Adipose tissue (tissue), 3 donors: ENCODE measurements around the gene ANAPC2. TPM values are rescaled to one million over a fixed set of nuclear protein-coding genes. Genes with fewer than 3 reads are reported as not detected.

Source experiments
- H3K27ac ChIP-seq: one replicate; pipeline ENCODE4 v1.5.1; 2013; ENCODE audit warnings: low read depth, low read length
- WGBS, 3 donors: extraction: QIAGEN DNeasy Blood & Tissue Kit; methylation state at CpG; one replicate each; pipeline ENCODE4 v1.1.7; 2013; 5-methylcytosine and 5-hydroxymethylcytosine counted together
- polyA plus RNA-seq, 3 donors: library from polyadenylated mRNA; stranded (reverse); fragments of 200-250 nt; gene quantifications; one replicate each; pipeline ENCODE4 v1.2.3, GENCODE V29; 2013
- donor health status: healthy with polysubstance abuse.
- donor health status: Bipolar disorder and iron deficiency.
- donor health status: healthy.

ANAPC2 gene
- polyA plus RNA-seq, 3 donors = 27.5 to 39.9 (median 38.6) TPM

DNA sequence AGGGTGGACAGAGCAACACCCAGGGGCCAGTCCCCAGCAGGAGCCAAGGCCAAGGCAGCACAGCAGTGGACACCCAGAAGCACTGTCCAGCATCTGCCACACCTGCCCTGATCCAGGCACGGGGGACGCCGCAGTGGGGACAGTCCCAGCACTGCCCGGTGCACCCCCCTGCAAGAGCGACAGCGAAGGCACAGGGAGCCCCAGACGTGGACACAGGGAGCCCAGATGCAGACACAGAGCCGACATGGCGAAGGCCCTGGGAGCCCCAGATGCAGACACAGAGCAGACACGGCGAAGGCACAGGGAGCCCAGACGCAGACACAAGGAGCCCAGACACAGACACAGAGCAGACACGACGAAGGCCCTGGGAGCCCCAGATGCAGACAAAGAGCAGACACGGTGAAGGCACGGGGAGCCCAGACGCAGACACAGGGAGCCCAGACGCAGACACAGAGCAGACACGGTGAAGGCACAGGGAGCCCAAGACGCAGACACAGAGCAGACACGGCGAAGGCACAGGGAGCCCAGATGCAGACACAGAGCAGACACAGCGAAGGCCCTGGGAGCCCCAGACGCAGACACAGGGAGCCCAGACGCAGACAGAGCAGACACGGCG is 4.3 kb downstream of the ANAPC2 start:
- WGBS, 3 donors = 91 to 94% (median 93%) methylated on average over 27 of the region's 27 CpGs
- no peak overlapping the region for H3K27ac ChIP-seq

DNA sequence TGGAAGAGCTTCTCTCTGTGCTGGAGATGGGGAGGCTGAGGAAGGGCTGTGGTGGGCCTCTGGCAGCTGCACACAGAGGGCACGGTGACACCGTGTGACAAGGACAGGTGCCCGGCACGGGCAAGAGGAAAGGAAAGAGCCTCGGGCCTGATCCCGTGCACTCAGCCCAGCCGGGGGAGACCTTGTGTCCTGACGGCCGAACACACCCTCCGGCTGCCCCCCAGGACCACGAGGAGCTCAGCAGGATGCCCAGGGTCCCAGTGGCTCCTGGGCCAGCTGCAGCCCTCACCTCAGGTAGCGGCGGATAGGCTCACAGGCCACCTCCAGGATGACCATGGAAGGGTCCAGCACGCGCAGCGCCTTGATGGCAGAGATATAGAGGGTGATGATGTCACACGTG is 5.5 kb downstream of the ANAPC2 start:
- H3K27ac ChIP-seq = no peak overlapping the region
- WGBS, 3 donors = 88 to 92% (median 91%) methylated on average over 14 to 17 of the region's 17 CpGs

DNA sequence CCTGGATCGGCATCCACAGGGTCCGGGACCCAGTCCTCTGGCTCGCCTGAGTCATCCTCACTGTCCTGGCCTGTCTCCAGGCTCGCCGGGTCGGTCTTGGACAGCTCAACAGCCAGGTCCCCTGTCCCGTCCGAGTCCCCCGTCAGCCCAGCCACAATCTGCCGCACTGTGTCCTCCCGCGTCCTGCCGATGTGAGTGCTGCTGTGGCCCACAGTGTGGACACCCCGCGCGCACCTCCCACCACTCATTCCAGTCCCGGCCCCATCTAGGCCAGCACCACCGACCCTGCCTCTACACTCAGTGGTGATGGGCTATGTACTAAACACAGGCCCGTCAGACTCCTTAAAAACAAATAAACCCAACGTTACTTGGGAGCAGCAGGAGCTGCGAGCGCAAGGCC is 6.7 kb downstream of the ANAPC2 start:
- WGBS, 3 donors = 95 to 96% (median 95%) methylated on average over 22 of the region's 22 CpGs
- H3K27ac ChIP-seq = no peak overlapping the region

DNA sequence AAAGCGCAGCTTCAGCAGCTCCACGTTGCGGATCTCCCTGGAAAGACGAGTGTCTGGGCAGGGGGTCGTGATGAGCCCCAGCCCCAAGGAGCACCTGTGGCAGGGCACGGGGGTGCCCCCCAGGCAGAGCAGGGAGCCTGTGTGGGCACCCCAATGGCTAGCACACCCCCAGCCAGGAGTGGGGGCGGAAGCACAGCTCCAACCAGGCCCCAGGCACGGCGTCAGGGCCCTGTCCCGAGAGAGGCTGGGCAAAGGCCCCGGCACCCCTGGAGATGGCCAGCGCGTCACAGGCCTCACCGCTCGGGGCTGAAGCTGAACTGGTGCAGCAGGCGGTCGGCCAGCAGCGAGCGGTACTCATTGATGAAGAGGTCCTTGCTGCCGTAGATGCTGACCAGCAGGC is 7.9 kb downstream of the ANAPC2 start:
- 93 to 95% (median 94%) methylated on average over 20 of the region's 20 CpGs for WGBS, 3 donors
- H3K27ac ChIP-seq = no peak overlapping the region

DNA sequence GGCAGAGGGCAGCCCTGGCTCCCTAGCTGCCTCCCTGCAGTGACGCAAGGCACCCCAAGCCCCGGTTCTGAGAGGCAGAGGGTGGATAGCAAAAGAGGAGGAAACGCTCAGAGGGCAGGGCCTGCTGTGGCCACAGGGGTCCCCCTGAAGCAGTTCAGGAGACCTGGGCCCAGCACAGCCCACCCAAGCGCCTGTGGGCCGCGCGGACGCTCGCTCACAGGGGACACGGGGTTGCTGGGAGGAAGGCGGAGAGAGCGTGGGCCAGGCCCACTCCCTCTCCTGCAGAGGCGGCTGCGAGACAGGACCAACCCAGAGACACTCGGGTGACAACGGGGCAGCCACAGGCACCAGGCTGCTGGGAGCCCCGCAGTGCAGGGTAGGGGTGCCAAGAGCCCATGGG is 8.6 kb downstream of the ANAPC2 start:
- WGBS, 3 donors = 91 to 97% (median 93%) methylated on average over 17 of the region's 17 CpGs
- no peak overlapping the region for H3K27ac ChIP-seq

DNA sequence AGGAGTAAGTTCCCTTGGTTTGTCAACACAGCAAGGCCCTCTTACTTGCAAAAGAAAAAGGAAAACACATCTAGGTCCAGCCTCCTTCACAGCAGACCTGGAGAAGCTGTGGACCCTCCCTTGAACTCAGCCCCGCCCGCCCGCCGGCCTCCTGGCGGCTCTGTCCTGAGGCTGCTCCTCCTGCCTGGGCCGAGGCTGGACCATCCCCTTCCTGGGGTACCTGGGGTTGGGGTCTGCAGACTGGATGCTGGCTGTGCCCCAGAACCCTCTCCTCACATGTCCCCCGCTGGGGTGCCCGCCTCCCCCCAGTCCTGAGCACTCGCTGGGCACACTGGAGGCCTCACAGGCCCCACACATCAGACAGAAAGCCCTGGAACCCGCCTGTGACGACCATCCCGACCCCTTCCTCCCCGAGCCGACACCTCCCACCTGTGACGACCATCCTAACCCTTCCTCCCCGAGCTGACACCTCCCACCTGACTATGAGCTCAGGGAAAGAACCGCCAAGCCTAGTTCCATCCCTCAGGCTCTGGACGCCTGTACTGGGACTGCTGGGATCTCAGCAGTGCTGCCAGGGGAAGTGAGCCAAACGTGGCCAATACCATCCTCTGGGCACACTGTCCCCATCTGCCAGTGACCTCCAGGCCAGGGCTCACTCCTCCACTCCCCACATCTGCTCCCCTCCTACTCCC is 9.3 kb downstream of the ANAPC2 start:
- WGBS, 3 donors = 91 to 92% (median 91%) methylated on average over 19 of the region's 19 CpGs
- H3K27ac ChIP-seq = no peak overlapping the region

DNA sequence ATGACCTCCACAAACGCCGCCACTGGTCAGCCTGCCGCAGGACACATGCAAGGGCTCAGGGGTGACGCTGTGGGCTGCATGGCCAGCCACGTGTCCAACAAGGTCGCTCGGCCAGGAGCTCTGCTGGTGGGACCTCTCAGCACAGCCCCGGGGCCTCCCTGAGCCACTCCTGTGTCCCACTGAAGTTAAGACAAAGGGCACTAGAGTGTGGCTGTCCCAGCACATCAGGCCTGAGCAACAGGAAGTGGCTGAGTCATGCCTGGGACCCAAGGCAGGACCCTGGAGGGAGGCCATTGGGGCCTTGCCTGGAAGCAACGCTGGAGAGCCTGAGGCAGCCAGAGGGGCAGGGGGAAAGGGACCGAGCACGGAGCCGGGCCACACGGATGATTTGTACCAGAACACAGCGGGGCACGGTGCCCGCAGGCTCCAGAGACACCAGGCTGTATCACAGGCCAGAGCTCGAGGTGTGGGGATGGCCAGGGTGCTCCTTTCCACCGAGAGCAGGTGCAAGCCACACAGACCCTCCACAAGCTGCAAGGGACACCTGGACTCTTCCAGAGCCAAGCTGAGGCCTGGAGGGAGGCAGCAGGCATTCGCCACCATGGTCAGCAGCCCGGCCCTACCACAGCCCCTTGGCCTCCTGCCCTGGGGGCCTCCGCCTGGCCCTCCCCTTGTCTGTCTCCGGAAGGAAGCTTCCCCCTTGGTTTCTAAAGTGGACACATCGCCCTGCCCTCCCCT is 10.0 kb downstream of the ANAPC2 start:
- no peak overlapping the region for H3K27ac ChIP-seq
- WGBS, 3 donors = 82 to 87% (median 82%) methylated on average over 22 to 23 of the region's 23 CpGs

DNA sequence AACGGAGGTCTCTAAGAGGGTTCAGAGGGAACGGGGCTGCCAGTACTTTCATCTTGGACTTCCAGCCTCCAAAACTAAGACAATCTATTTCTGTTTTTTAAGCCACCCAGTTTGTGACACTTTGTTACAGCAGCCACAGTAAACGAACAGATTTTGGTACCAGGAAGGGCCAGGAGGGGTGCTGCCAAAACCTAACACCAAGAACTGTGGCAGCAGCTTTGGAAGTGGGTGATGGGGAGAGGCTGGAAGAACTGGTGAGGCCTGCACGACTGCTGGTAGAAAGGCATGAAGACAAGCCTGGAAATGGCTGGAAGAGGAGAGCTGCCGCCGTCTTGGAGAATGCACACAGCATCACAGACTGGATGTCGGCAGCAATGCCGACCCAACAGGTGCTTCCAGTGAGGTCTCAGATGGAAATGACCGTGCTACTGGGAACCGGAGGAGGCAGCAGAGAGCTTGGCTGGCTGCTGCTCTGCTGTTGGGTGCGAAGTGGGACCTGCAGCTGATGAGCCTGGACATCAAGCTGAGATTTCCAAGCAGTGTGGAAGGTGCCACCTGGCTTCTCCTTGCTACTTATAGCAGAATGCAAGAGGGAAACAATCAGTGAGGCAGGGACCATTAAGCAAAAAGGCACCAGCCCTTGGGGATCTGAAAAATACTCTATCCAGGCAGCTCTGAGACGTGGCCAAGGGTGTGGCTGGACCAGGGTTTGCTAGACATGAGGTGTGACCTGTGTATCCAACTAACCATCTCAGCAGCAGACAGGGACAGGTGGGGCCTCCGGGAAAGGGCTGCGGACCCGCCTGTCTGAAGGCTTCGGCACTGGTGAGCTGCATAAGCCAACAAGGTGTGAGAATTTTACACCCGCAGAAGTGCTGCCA is 11.8 kb downstream of the ANAPC2 start:
- H3K27ac ChIP-seq = no peak overlapping the region
- WGBS, 3 donors = 57 to 61% (median 57%) methylated on average over 17 of the region's 17 CpGs

DNA sequence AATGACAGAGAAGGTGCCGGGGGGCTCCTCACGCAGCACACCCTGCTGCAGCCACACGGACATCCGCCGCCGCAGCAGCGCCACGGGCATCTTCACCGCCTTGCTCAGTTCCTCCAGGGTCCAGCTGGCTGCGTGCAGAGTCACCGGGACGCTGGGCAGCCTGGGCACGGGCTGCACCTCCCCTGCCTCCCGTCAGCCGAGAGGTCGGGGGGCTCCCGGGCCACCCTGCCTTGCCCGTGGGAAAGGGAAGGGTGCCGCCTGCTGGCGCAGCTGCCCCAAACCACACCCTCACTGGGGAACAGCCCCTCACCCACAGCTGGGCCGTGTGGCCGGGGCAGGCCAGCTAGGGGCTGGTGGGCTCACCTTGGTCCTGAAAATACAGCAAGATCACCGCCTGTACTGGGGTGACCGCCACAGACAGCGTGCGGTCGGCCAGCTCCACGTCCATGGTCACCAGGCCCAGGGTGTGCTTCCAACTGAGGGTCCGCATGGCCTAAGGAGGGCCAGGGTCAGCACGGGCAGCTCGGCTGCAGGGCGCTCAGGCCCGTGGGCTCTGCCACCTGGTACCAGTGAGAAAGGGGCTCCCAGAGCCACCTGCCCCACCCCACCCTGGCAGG is 12.9 kb downstream of the ANAPC2 start:
- WGBS, 3 donors = 39 to 53% (median 52%) methylated on average over 33 of the region's 33 CpGs

DNA sequence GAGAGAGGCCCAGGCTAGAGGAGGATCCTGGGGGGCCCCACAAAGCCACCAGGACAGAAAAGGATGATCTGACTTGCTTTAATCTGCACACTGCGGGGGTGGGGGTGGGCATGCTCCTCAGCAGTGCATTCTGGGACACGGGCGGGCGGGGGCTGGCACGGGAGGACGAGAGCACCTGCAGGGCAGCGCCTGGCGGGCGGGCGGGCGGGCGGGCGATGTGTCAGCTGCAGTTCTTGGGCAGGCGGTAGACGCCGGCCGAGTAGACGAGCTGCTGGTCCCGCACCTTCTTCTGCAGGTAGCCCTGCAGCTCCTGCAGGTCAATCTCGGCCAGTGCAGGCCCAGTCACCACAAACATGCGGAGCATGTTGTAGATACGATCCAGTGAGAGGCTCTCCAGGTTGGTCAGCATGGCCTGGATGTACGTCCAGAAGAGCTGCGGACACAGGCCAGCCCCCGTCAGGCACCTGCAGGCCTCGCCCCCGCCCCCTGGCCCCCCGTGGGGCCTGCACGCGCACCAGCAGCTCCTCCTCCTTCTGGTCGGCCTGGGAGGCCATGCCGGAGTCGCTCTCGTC is 13.6 kb downstream of the ANAPC2 start:
- H3K27ac ChIP-seq = no peak overlapping the region
- WGBS, 3 donors = 48 to 57% (median 50%) methylated on average over 24 to 34 of the region's 34 CpGs

More for the DNA sequence above, 12.9 kb downstream of the ANAPC2 start:
- H3K27ac ChIP-seq = no peak overlapping the region

DNA sequence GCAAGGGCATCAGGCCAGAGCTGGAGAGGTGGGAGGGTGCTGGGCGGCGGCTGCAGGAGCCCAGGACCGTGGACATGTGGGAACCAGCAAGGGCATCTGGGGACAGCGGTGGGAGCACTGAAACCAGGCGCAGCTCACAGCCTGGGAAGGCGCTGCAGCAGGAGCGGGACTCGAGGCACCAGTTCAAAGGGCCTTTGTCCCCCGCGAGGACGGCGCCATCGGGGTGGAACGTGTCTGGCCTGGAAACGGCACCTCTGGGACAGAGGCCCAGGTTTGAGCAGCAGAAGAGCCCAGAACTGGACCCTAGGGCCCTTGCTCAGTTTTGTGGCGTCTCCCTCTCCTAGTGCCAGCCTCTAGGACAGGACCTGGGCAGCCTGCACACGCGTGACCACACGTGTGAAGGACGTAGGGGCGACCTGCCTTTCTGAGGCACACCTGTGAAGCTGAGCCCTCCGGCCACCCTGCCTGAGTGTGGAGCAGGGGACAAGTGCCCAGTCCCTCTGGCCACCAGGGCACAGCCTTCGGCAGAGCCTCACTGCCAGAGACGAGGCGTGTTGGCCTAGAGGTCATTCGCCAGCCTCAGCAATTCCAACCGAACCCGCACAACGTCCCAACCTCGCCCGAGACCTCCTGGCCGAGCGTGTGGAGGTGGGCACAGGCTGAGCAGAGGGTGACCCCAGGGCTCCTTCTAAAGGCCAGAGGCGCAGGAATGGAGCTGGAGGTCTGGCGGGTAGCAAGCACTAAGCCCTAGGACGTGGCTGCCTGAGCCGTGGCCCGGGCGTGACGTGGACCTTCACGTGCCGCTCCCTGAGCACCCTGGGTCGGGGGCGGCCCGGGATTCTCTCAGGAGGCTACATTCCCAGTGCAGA is 14.3 kb downstream of the ANAPC2 start:
- 74 to 89% (median 83%) methylated on average over 45 of the region's 45 CpGs for WGBS, 3 donors
- no peak overlapping the region for H3K27ac ChIP-seq

DNA sequence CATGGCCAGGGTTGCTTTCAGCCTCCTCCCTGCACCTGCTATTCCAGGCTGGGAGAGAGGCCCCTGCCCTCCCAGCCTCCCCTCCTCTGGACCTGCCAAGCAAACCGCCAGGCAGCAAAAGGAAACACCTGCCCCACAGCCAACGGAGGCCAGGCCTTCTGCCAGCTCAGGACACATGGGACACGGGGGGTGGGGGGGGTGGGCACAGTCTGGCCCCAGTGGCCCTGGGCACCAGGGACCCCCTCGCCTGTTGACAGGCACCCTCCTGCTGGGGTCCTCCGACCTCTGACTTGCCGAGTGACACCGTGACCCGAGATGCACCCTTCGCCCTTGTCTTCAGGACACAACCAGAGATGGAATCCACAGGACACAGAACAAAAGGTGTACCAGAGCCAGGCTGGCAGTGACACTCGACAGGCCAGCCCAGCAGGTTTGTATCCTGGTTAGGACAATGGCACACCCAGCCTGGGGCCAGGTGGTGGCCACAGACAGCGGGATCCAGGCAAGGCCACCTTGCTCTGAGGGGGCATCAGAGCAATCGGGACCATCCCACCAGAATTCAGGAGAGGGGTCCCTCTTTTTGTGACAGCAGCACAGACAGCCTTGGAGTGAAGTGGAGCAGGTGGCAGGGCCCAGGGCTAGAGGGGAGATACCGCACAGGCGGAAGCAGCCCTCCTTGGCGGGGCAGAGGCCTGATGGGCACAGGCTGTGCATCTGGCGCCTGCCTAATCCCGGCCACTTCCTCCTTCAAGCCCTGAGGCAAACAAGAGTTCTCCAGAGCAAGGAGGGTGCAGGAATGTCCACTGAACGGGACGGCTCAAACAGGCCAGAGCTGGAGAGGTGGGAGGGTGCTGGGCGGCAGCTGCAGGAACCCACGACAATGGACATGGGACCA is 15.2 kb downstream of the ANAPC2 start:
- H3K27ac ChIP-seq = no peak overlapping the region

DNA sequence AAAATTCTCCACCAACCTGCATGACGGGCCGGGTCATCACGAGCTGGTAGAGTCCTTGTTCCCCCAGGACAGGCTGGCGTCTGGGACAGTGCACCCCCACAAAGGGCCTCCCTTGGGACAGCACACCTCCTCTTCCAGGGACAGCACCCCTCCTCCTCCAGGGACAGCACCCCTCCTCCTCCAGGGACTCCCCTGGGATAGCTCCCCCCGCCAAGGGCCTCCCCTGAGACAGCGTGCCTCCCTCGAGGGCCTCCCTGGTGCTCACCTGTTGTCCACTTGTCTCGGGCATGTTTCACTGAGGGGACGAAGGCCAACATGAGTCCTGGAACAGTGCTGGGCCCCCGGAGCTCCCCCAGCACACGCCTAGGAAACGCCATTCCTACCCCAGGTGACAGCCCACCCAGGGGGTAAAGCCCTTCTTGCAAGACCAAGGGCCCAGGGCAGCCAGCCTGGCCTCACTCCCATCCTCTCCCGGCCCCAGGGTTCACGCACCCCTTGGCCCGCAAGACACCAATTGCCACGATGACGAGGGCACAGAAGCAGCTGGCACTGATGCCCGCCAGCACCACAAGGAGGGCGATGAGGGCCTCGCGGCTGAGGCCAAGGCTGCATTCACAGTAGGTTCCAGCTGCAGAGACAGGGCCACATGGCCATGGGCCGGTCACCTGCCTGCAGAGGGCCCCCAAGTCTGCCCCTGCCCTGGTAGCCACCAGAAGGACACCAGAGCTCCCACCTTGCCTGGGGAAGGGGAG is 17.0 kb downstream of the ANAPC2 start:
- WGBS, 3 donors = 80 to 84% (median 80%) methylated on average over 21 to 22 of the region's 22 CpGs
- no peak overlapping the region for H3K27ac ChIP-seq

More for the DNA sequence above, 15.2 kb downstream of the ANAPC2 start:
- 46 to 64% (median 56%) methylated on average over 20 to 21 of the region's 21 CpGs for WGBS, 3 donors

DNA sequence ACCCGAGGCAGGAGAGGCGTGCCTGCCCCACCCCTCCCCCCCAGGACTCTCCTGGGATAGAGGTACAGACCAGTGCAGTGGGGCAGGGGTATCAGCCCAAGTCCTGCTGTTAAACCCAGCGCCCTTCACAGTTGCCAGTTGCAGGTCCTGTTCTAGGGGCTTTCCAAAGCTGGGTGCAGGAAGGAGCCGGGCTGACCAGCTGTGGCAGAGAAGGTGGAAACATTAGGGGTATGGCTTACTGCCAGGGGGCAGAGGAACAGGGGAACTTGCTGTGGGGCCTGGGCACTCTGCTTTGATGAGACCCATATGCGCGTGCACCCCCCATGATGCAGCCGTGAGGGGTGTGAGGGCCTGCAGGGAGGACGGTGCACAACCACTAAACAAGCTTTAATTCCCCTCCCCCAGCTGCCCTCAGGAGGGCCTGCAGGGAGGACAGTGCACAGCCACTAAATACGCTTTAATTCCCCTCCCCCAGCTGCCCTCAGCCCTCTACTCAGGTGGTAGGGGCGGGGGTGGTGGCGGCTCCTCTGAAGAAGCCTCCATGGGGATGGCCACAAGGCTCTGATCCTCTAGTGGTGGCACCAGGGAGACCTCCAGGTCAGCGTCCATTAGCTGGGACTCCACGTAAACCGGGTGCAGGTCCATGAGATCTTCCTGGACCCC is 17.7 kb downstream of the ANAPC2 start:
- no peak overlapping the region for H3K27ac ChIP-seq

DNA sequence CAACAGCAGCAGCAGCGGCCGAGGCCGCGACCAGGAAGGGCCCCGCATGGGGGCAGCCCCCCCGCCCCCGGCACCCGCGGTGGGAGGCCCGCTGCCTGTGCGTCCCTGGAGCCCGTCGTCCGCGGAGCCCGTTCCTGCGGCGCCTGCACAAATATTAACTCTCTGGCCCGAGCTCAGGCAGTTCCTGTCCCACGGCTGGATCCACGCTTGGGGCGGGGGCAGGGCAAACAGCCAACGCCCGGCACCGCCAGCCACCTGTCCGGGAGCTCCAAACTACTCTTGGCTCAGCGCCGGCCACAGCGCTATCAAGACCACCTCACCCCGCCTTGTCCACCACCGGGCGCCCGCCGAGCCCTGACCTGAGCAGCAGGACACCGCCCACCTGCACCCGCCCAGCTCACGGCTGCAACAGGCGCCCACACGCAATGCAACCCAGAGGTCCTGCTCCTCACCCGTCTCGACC is 18.4 kb downstream of the ANAPC2 start, which contains the start of gene LRRC26:
TSS of gene LRRC26 (minus strand) at position 156 of the 463 bp plus-strand sequence. CDS start at position 48, 108 bp downstream.
- no peak within 1 kb of the TSS for H3K27ac ChIP-seq
- WGBS, 3 donors = 6 to 16% (median 13%) methylated on average over 34 to 41 of the region's 41 CpGs

More for the DNA sequence above, 17.7 kb downstream of the ANAPC2 start:
- WGBS, 3 donors = 47 to 74% (median 52%) methylated on average over 14 of the region's 14 CpGs
